Mesenchymal stem cell (in vitro differentiated cells and primary cell): ENCODE measurements around the gene NES.

ENCODE experiments used
- DNase-seq: peaks from one replicate; pipeline ENCODE4 v3.0.0-alpha.2; 2013
- H2AFZ ChIP-seq: one replicate; pipeline ENCODE4 v1.6.1; 2013; ENCODE audit warnings: low read depth, mild to moderate bottlenecking, control low read depth, inconsistent platforms, low read length, moderate library complexity
- H2AK5ac ChIP-seq: 2 replicates; pipeline ENCODE4 v1.6.1; 2013; ENCODE audit warnings: low read length, moderate library complexity, mild to moderate bottlenecking, inconsistent platforms; ENCODE audit not compliant: severe bottlenecking
- H2BK120ac ChIP-seq: one replicate; pipeline ENCODE4 v1.6.1; 2013; ENCODE audit warnings: low read depth, mild to moderate bottlenecking, inconsistent platforms, low read length, moderate library complexity
- H2BK12ac ChIP-seq, 2 experiments: one replicate each; pipeline ENCODE4 v1.6.1; 2013; ENCODE audit warnings: inconsistent platforms in 2 of 2, low read length in 2 of 2, mild to moderate bottlenecking in 2 of 2, moderate library complexity in 2 of 2, control low read depth in 1 of 2
- H2BK15ac ChIP-seq: one replicate; pipeline ENCODE4 v1.6.1; 2013; ENCODE audit warnings: mild to moderate bottlenecking, low read depth, inconsistent platforms; ENCODE audit not compliant: poor library complexity, severe bottlenecking
- H2BK5ac ChIP-seq: 2 replicates; pipeline ENCODE4 v1.6.1; 2013; ENCODE audit warnings: low read depth, mild to moderate bottlenecking, low read length, control low read depth, inconsistent platforms; ENCODE audit not compliant: poor library complexity, severe bottlenecking
- H3K14ac ChIP-seq, 2 experiments: one replicate each; pipeline ENCODE4 v1.6.1; 2013; ENCODE audit warnings: inconsistent platforms in 2 of 2, low read length in 2 of 2, control low read depth in 1 of 2, mild to moderate bottlenecking in 1 of 2, moderate library complexity in 1 of 2
- H3K18ac ChIP-seq, 2 experiments: one replicate each; pipeline ENCODE4 v1.6.1; 2013; ENCODE audit warnings: inconsistent platforms in 2 of 2, low read length in 2 of 2, control low read depth in 1 of 2, low read depth in 1 of 2, mild to moderate bottlenecking in 1 of 2
- H3K23ac ChIP-seq, 2 experiments: one replicate each; pipeline ENCODE4 v1.6.1; 2013; ENCODE audit warnings: inconsistent platforms in 2 of 2, low read length in 2 of 2, mild to moderate bottlenecking in 2 of 2, moderate library complexity in 2 of 2, control low read depth in 1 of 2
- H3K27ac ChIP-seq: 2 replicates; pipeline ENCODE4 v1.5.1; 2013; ENCODE audit warnings: mild to moderate bottlenecking, moderate library complexity, low read length, control low read depth, inconsistent platforms; ENCODE audit not compliant: poor library complexity, severe bottlenecking
- H3K27me3 ChIP-seq, 2 experiments: 2 replicates each; pipeline versions ENCODE4 v1.6.1 to v1.7.0; 2013; ENCODE audit warnings: low read length in 2 of 2, mild to moderate bottlenecking in 2 of 2, moderate library complexity in 2 of 2, control low read depth in 1 of 2, inconsistent platforms in 1 of 2; ENCODE audit not compliant: control insufficient read depth in 1 of 2, insufficient read depth in 1 of 2
- H3K36me3 ChIP-seq, 2 experiments: 2 replicates each; pipeline versions ENCODE4 v1.6.1 to v1.7.0; 2013; ENCODE audit warnings: low read length in 2 of 2, control low read depth in 1 of 2, inconsistent platforms in 1 of 2, low read depth in 1 of 2, mild to moderate bottlenecking in 1 of 2; ENCODE audit not compliant: insufficient read depth in 2 of 2, control insufficient read depth in 1 of 2
- H3K4ac ChIP-seq, 2 experiments: one replicate each; pipeline ENCODE4 v1.6.1; 2013; ENCODE audit warnings: inconsistent platforms in 2 of 2, low read length in 2 of 2, mild to moderate bottlenecking in 2 of 2, moderate library complexity in 2 of 2, control low read depth in 1 of 2, low read depth in 1 of 2
- H3K4me1 ChIP-seq: 2 replicates; pipeline ENCODE4 v1.6.1; 2013; ENCODE audit warnings: low read depth, low read length, control low read depth; ENCODE audit not compliant: control insufficient read depth, insufficient read depth
- H3K4me2 ChIP-seq: 2 replicates; pipeline ENCODE4 v1.6.1; 2013; ENCODE audit warnings: low read length, mild to moderate bottlenecking, inconsistent platforms; ENCODE audit not compliant: poor library complexity, severe bottlenecking
- H3K4me3 ChIP-seq, 2 experiments: 2 replicates each; pipeline versions ENCODE4 v1.5.1 to v1.7.0; 2013; ENCODE audit warnings: low read length in 2 of 2, mild to moderate bottlenecking in 2 of 2, control low read depth in 1 of 2, low read depth in 1 of 2; ENCODE audit not compliant: insufficient read depth in 1 of 2
- H3K79me1 ChIP-seq: replicated peaks from 2 replicates; pipeline ENCODE4 v1.6.1; 2013; ENCODE audit warnings: mild to moderate bottlenecking, control low read depth, low read length, inconsistent platforms; ENCODE audit not compliant: poor library complexity, severe bottlenecking
- H3K9ac ChIP-seq: 2 replicates; pipeline ENCODE4 v1.7.0; 2013; ENCODE audit warnings: mild to moderate bottlenecking, low read length, moderate library complexity
- H3K9me3 ChIP-seq: 2 replicates; pipeline ENCODE4 v1.7.0; 2013; ENCODE audit warnings: mild to moderate bottlenecking, low read length; ENCODE audit not compliant: control insufficient read depth
- H4K8ac ChIP-seq: one replicate; pipeline ENCODE4 v1.6.1; 2013; ENCODE audit warnings: inconsistent platforms, mild to moderate bottlenecking, low read length, moderate library complexity
- H4K91ac ChIP-seq: one replicate; pipeline ENCODE4 v1.6.1; 2013; ENCODE audit warnings: mild to moderate bottlenecking, low read length, inconsistent platforms
- WGBS: methylation state at CpG from one replicate; pipeline ENCODE4 v1.1.7; 2013; ENCODE audit warnings: mixed read lengths; 5-methylcytosine and 5-hydroxymethylcytosine counted together

NES gene

DNA sequence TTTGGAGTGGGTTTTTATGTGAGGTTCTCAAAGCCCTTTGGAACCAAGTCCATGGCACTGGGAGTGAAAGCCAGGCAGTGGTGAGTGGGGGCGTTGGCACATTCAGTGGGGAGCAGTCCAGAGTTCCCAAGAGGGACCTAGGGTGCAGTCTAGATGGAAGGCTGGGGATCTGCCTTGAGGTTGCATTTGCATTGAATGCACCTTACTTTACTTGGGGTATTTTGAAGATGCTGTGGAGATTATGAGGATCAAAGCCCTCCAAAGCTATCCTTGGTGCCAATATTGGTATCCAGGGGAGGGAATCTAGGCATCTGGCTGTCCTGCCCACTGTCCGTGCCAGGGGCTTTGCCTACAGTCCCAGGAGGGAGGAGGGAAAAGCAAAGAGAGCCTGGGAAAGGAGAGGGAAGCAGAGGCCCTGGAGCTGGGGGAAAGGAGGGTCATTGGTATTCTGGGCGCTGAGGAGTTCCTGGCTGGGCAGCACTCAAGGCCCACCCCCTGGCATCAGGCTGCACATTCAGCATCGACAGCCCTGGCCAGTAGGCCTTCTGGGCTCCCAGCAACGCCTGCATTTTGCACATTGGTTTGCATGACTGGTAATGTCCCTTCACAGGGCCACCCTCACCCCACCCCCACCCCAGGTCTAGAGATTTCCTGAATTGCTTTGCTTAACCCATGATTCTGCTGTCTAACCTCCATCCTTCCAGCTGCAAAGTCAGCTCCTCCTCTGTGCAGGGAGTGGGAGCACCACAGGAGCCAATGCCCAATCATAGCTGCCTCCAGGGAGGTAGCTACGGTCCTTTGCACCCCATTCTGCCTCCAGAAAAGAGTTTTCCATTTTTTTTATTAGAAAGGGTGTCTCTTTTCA lies 36.1 kb downstream of the NES start:
- no peaks in the 10 kb centered on the region for H3K9me3 ChIP-seq
- H3K4me2 ChIP-seq = no peak overlapping the region
- H4K8ac ChIP-seq = no peak overlapping the region
- peaks cover 94 to 96% of the 10 kb centered on the region in 2 experiments for H3K27me3 ChIP-seq
- H3K23ac ChIP-seq = no peak overlapping the region
- no peak overlapping the region for H3K4me3 ChIP-seq
- H3K4ac ChIP-seq = no peak overlapping the region
- H3K36me3 ChIP-seq = no peaks in the 10 kb centered on the region
- WGBS = 50% methylated on average over 5 of the region's 6 CpGs
- no peak overlapping the region for H2BK15ac ChIP-seq
- DNase-seq = no peak
- H2AK5ac ChIP-seq = no peak overlapping the region
- H3K79me1 ChIP-seq = no peaks in the 10 kb centered on the region
- no peak overlapping the region for H2AFZ ChIP-seq
- H2BK12ac ChIP-seq = no peak overlapping the region
- H3K18ac ChIP-seq = no peak overlapping the region
- H3K14ac ChIP-seq = no peak overlapping the region
- peaks cover 9% of the 10 kb centered on the region for H3K4me1 ChIP-seq
- no peak overlapping the region for H2BK5ac ChIP-seq
- H2BK120ac ChIP-seq = no peak overlapping the region
- no peak overlapping the region for H4K91ac ChIP-seq
- no peak overlapping the region for H3K27ac ChIP-seq
- H3K9ac ChIP-seq = no peak overlapping the region

GRCh38 chr1:156639601-156640101 lies 37.6 kb downstream of the NES start:
- Histone ChIP-seq H3K4me3 (no peak overlapping the region), H3K14ac (no peak overlapping the region), H3K4ac (no peak overlapping the region), H3K36me3 (no peaks in the 10 kb centered on the region), H2AFZ (no peak overlapping the region), H3K18ac (no peak overlapping the region), H3K9ac (no peak overlapping the region), H2BK5ac (no peak overlapping the region), H3K79me1 (no peaks in the 10 kb centered on the region), H2BK15ac (no peak overlapping the region), H3K27ac (no peak overlapping the region), H3K4me2 (no peak overlapping the region), H2BK12ac (no peak overlapping the region), H2BK120ac (no peak overlapping the region), H4K8ac (no peak overlapping the region), H3K4me1 (peaks cover 9% of the 10 kb centered on the region), H3K23ac (no peak overlapping the region), H2AK5ac (no peak overlapping the region), H3K9me3 (no peaks in the 10 kb centered on the region), H3K27me3 (peaks cover 94 to 96% of the 10 kb centered on the region in 2 experiments), H4K91ac (no peak overlapping the region)
- no peak for DNase-seq
- WGBS = 67% methylated on average over 6 of the region's 6 CpGs

GRCh38 chr1:156638189-156638985 lies 38.8 kb downstream of the NES start:
- H3K79me1 ChIP-seq = no peaks in the 10 kb centered on the region
- WGBS = 75% methylated on average over 5 of the region's 8 CpGs

DNA sequence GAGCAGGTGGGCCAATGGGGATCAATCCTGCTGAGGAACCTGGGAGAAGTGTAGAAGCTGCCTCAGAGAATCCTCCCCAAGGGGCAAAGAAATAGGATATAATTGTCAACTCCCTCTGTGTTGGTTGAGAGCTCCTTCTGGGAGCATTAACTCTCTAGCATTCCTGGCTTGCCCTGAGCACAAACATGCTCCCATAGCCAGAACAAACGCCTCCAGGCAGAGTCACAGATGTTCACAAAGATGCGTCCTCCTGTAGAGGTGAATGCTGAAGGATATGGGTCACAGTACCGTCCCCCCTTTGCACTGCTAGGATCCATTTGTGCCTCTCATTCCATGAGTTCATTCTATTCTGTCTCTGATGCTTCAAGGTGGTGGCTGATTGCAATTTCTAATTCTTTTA lies 44.9 kb downstream of the NES start:
- 48% methylated on average over 3 of the region's 3 CpGs for WGBS

More at GRCh38 chr1:156638189-156638985, 38.8 kb downstream of the NES start:
- Histone ChIP-seq H3K18ac (no peak overlapping the region), H3K23ac (peak overlapping the region in 1 of 2 experiments; percentile 27), H3K4me1 (peaks cover 9% of the 10 kb centered on the region), H2BK15ac (no peak overlapping the region), H2BK120ac (no peak overlapping the region), H3K9me3 (no peaks in the 10 kb centered on the region), H3K4me2 (no peak overlapping the region), H2BK5ac (no peak overlapping the region), H2AFZ (no peak overlapping the region), H3K27me3 (peaks cover 94 to 96% of the 10 kb centered on the region in 2 experiments), H3K4ac (no peak overlapping the region), H4K8ac (no peak overlapping the region), H3K9ac (no peak overlapping the region), H2BK12ac (no peak overlapping the region), H4K91ac (no peak overlapping the region), H2AK5ac (no peak overlapping the region), H3K36me3 (no peaks in the 10 kb centered on the region), H3K14ac (no peak overlapping the region), H3K27ac (no peak overlapping the region), H3K4me3 (no peak overlapping the region)
- DNase-seq = no peak

More for the DNA sequence above, 44.9 kb downstream of the NES start:
- Histone ChIP-seq H3K14ac (no peak overlapping the region), H2AFZ (no peak overlapping the region), H3K4me1 (no peaks in the 10 kb centered on the region), H3K4ac (no peak overlapping the region), H4K8ac (no peak overlapping the region), H2BK120ac (no peak overlapping the region), H2BK12ac (no peak overlapping the region), H2AK5ac (no peak overlapping the region), H3K9me3 (no peaks in the 10 kb centered on the region), H3K79me1 (no peaks in the 10 kb centered on the region), H4K91ac (no peak overlapping the region), H3K27ac (no peak overlapping the region), H3K4me2 (no peak overlapping the region), H2BK5ac (no peak overlapping the region), H3K36me3 (no peaks in the 10 kb centered on the region), H3K27me3 (peaks cover 60 to 84% of the 10 kb centered on the region in 2 experiments), H3K4me3 (no peak overlapping the region), H3K23ac (no peak overlapping the region), H2BK15ac (no peak overlapping the region), H3K9ac (no peak overlapping the region), H3K18ac (no peak overlapping the region)
- DNase-seq = no peak
